IMR-90 (cell line): Measurements from ENCODE around the gene SCTR. TPM values are rescaled to one million over a fixed set of nuclear protein-coding genes. Genes with fewer than 3 reads are reported as not detected.

Experiments
- ATAC-seq: fragments of 200-7000 bp; cut with Tn5 transposase; 2 replicates; pipeline ENCODE4 v1.9.1; 2020; ENCODE audit warnings: low read depth, mild to moderate bottlenecking, moderate library complexity
- BruUV-seq: library from RNA; stranded (reverse); fragments of 400-500 nt; replicated peaks from 2 replicates; lab custom pipeline; 2021; lab: Mats Ljungman, UMichigan
- CTCF ChIA-PET: fragments of 300-600 bp; formaldehyde crosslinking; extraction: SDS; loops from one replicate; lab custom pipeline; 2021; ENCODE audit warnings: antibody characterized with exemption; lab: Yijun Ruan, JAX
- POLR2A ChIA-PET: fragments of 300-600 bp; sonication (Branson Sonifier 250); formaldehyde crosslinking; loops from one replicate; lab custom pipeline; 2022; ENCODE audit warnings: antibody characterized with exemption; ENCODE audit not compliant: unreplicated experiment; lab: Charles Lee
- DNase-seq: peaks from one replicate; pipeline ENCODE4 v3.0.0; 2013
- H2AFZ ChIP-seq: replicated peaks from 2 replicates; pipeline ENCODE3; 2013; ENCODE audit warnings: low read length, mild to moderate bottlenecking; ENCODE audit not compliant: poor library complexity
- H2AK5ac ChIP-seq: 2 replicates; pipeline ENCODE4 v1.6.1; 2013; ENCODE audit warnings: low read depth, low read length, inconsistent platforms
- H2AK9ac ChIP-seq: replicated peaks from 2 replicates; pipeline ENCODE3; 2013; ENCODE audit warnings: mild to moderate bottlenecking, low read depth, low read length, moderate library complexity; ENCODE audit not compliant: poor library complexity
- H2BK120ac ChIP-seq: 2 replicates; pipeline ENCODE4 v1.6.1; 2013; ENCODE audit warnings: low read depth, low read length, inconsistent platforms
- H2BK15ac ChIP-seq: 3 replicates; pipeline ENCODE4 v1.6.1; 2013; ENCODE audit warnings: low read depth, low read length, inconsistent platforms
- H2BK20ac ChIP-seq: 2 replicates; pipeline ENCODE4 v1.6.1; 2013; ENCODE audit warnings: low read depth, mild to moderate bottlenecking, inconsistent platforms, low read length, moderate library complexity
- H2BK5ac ChIP-seq: 2 replicates; pipeline ENCODE4 v1.6.1; 2013; ENCODE audit warnings: mild to moderate bottlenecking, low read depth, low read length, inconsistent platforms; ENCODE audit not compliant: poor library complexity, severe bottlenecking
- H3K14ac ChIP-seq: replicated peaks from 2 replicates; pipeline ENCODE4 v1.6.1; 2013; ENCODE audit warnings: low read depth, low read length, inconsistent platforms
- H3K18ac ChIP-seq: 2 replicates; pipeline ENCODE4 v1.6.1; 2013; ENCODE audit warnings: low read depth, low read length, control low read depth
- H3K23ac ChIP-seq: 2 replicates; pipeline ENCODE4 v1.6.1; 2013; ENCODE audit warnings: low read depth, low read length, inconsistent platforms
- H3K27ac ChIP-seq: 2 replicates; pipeline ENCODE4 v1.5.1; 2013; ENCODE audit warnings: mild to moderate bottlenecking, control low read depth, low read length; ENCODE audit not compliant: insufficient read depth
- H3K27me3 ChIP-seq: 2 replicates; pipeline ENCODE4 v1.6.1; 2013; ENCODE audit warnings: low read length; ENCODE audit not compliant: control insufficient read depth, insufficient read depth
- H3K36me3 ChIP-seq: 2 replicates; pipeline ENCODE4 v1.6.1; 2013; ENCODE audit warnings: low read length, mixed read lengths; ENCODE audit not compliant: control insufficient read depth, insufficient read depth
- H3K4ac ChIP-seq: 2 replicates; pipeline ENCODE4 v1.6.1; 2013; ENCODE audit warnings: low read depth, low read length, inconsistent platforms
- H3K4me1 ChIP-seq: 2 replicates; pipeline ENCODE4 v1.6.1; 2013; ENCODE audit warnings: low read length, mixed read lengths; ENCODE audit not compliant: control insufficient read depth, insufficient read depth
- H3K4me2 ChIP-seq: 2 replicates; pipeline ENCODE4 v1.6.1; 2013; ENCODE audit warnings: low read depth, mild to moderate bottlenecking, control low read depth, low read length, moderate library complexity
- H3K4me3 ChIP-seq: 2 replicates; pipeline ENCODE4 v1.5.1; 2013; ENCODE audit warnings: low read depth, mild to moderate bottlenecking, control low read depth, low read length, moderate library complexity; ENCODE audit not compliant: insufficient read depth
- H3K56ac ChIP-seq: 2 replicates; pipeline ENCODE4 v1.6.1; 2013; ENCODE audit warnings: low read length, inconsistent platforms; ENCODE audit not compliant: insufficient read depth; ENCODE audit errors: extremely low read depth
- H3K79me1 ChIP-seq, 2 experiments: 2 replicates each; pipeline ENCODE4 v1.6.1; 2013; ENCODE audit warnings: low read length in 2 of 2, inconsistent platforms in 1 of 2, low read depth in 1 of 2
- H3K9ac ChIP-seq: 2 replicates; pipeline ENCODE4 v1.6.1; 2013; ENCODE audit warnings: low read depth, low read length, control low read depth
- H3K9me1 ChIP-seq: 2 replicates; pipeline ENCODE4 v1.6.1; 2013; ENCODE audit warnings: low read length, inconsistent platforms; ENCODE audit not compliant: insufficient read depth
- H3K9me3 ChIP-seq: 2 replicates; pipeline ENCODE4 v1.6.1; 2013; ENCODE audit warnings: low read length; ENCODE audit not compliant: control insufficient read depth, insufficient read depth
- H4K20me1 ChIP-seq: 2 replicates; pipeline ENCODE4 v1.6.1; 2013; ENCODE audit warnings: low read length, inconsistent platforms; ENCODE audit not compliant: insufficient read depth
- H4K5ac ChIP-seq: 2 replicates; pipeline ENCODE4 v1.6.1; 2013; ENCODE audit warnings: mild to moderate bottlenecking, low read depth, low read length, control low read depth
- H4K8ac ChIP-seq, 2 experiments: 2 replicates each; pipeline ENCODE4 v1.6.1; 2013; ENCODE audit warnings: low read depth in 2 of 2, low read length in 2 of 2, control low read depth in 1 of 2, inconsistent platforms in 1 of 2
- H4K91ac ChIP-seq: 2 replicates; pipeline ENCODE4 v1.6.1; 2013; ENCODE audit warnings: low read depth, low read length, inconsistent platforms; ENCODE audit not compliant: insufficient read depth
- BHLHE40 ChIP-seq: fragments of 150-350 bp; IDR thresholded peaks from 2 replicates; pipeline ENCODE4 v1.6.1; 2016; ENCODE audit warnings: mild to moderate bottlenecking, low read depth, low read length
- CEBPB ChIP-seq: IDR thresholded peaks from 2 replicates; pipeline ENCODE4 v1.6.1; 2012; ENCODE audit warnings: low read depth, low read length, improper control_type of control experiment
- CHD1 ChIP-seq: IDR thresholded peaks from 2 replicates; pipeline ENCODE4 v1.6.1; 2012; ENCODE audit warnings: low read depth, low read length, improper control_type of control experiment
- FOS ChIP-seq: fragments of 150-350 bp; IDR thresholded peaks from 2 replicates; pipeline ENCODE4 v1.6.1; 2016; ENCODE audit warnings: low read depth, low read length
- MAZ ChIP-seq: IDR thresholded peaks from 2 replicates; pipeline ENCODE4 v1.6.1; 2012; ENCODE audit warnings: low read depth, mild to moderate bottlenecking, low read length, improper control_type of control experiment, moderate library complexity, borderline replicate concordance
- NFE2L2 ChIP-seq: fragments of 150-350 bp; IDR thresholded peaks from 2 replicates; pipeline ENCODE4 v1.6.1; 2016; ENCODE audit warnings: low read depth, mild to moderate bottlenecking, low read length
- POLR2A ChIP-seq: IDR thresholded peaks from 2 replicates; pipeline ENCODE4 v1.6.1; 2012; ENCODE audit warnings: mild to moderate bottlenecking, low read depth, low read length
- RAD21 ChIP-seq: IDR thresholded peaks from 2 replicates; pipeline ENCODE4 v1.6.1; 2012; ENCODE audit warnings: low read length, improper control_type of control experiment
- RCOR1 ChIP-seq: IDR thresholded peaks from 2 replicates; pipeline ENCODE4 v1.6.1; 2012; ENCODE audit warnings: mild to moderate bottlenecking, low read length, improper control_type of control experiment; ENCODE audit not compliant: insufficient replicate concordance
- RFX5 ChIP-seq: IDR thresholded peaks from 2 replicates; pipeline ENCODE4 v1.8.0; 2012; ENCODE audit warnings: low read depth, mild to moderate bottlenecking, low read length, moderate library complexity
- SMC3 ChIP-seq: fragments of 150-350 bp; IDR thresholded peaks from 2 replicates; pipeline ENCODE4 v1.6.1; 2016; ENCODE audit warnings: low read depth, mild to moderate bottlenecking, antibody characterized with exemption, low read length, moderate library complexity
- USF2 ChIP-seq: fragments of 150-350 bp; IDR thresholded peaks from 2 replicates; pipeline ENCODE4 v1.6.1; 2017; ENCODE audit warnings: mild to moderate bottlenecking, antibody characterized with exemption, low read length, low read depth
- WGBS, 2 experiments: methylation state at CpG; one replicate each; pipeline versions ENCODE4 v1.1.5 to v1.1.7; 2013; ENCODE audit warnings: missing lambda C conversion rate in 2 of 2; ENCODE audit not compliant: insufficient read length in 1 of 2; ENCODE audit errors: extremely low coverage in 2 of 2; 5-methylcytosine and 5-hydroxymethylcytosine counted together
- dilution Hi-C: fragments of 300-500 bp; cut with HindIII; formaldehyde crosslinking; loops from one replicate; pipeline ENCODE4 v1.14.3; 2018; ENCODE audit warnings: low sequenced_read_pairs; ENCODE audit not compliant: unreplicated experiment
- in situ Hi-C: fragments of 300-500 bp; cut with MboI; formaldehyde crosslinking; loops from 3 replicates; pipeline ENCODE4 v1.14.3; 2019; ENCODE audit warnings: low sequenced_read_pairs, inconsistent platforms, mixed read lengths
- intact Hi-C: fragments of 100-400 bp; cut with micrococcal nuclease; formaldehyde crosslinking; loops from 2 replicates; pipeline ENCODE4 v1.10.0; 2022
- polyA plus RNA-seq, 3 experiments: library from polyadenylated mRNA; depleted of rRNA; stranded (reverse); fragments of >200 nt; gene quantifications; 2 replicates each; pipeline ENCODE4 v1.2.3, GENCODE V29; 2012; ENCODE audit warnings: low replicate concordance in 1 of 3
- total RNA-seq: library from RNA; depleted of rRNA; stranded (reverse); fragments of >200 nt; gene quantifications from 2 replicates; pipeline ENCODE4 v1.2.3, GENCODE V29; 2012

Gene SCTR
- total and polyA plus RNA-seq, 2 of the 4 experiments (the other 2 are of a cell fraction) = not detected

- no peak for ATAC-seq
- no peak overlapping the region for H3K14ac ChIP-seq
- no peak overlapping the region for H4K5ac ChIP-seq
- POLR2A ChIA-PET = no interaction called here
- H3K79me1 ChIP-seq = no peaks in the 10 kb centered on the region
- H3K18ac ChIP-seq = no peak overlapping the region
- H3K27me3 ChIP-seq = peaks cover 15% of the 10 kb centered on the region
- intact Hi-C loops (no loop called here), dilution Hi-C loops (no loop called here), in situ Hi-C loops (no loop called here)
- 50% methylated on average over 1 of the region's 1 CpG; no CpG with 5 or more reads in 1 of the 2 experiments for WGBS, 2 experiments
- H4K91ac ChIP-seq = no peak overlapping the region
- no peak overlapping the region for H3K4ac ChIP-seq
- H4K20me1 ChIP-seq = no peaks in the 10 kb centered on the region
- CTCF ChIA-PET = no interaction called here
- no peaks in the 10 kb centered on the region for H3K9me3 ChIP-seq
- no peak overlapping the region for H2BK20ac ChIP-seq
- no peak overlapping the region for H2AK9ac ChIP-seq
- no peak overlapping the region for H3K56ac ChIP-seq
- no peak for TF ChIP-seq NFE2L2
- TF ChIP-seq SMC3 = no peak
- TF ChIP-seq CEBPB = no peak
- TF ChIP-seq USF2 = no peak
- no peak for TF ChIP-seq RCOR1
- TF ChIP-seq POLR2A = no peak
- no peak for TF ChIP-seq BHLHE40
- no peak for TF ChIP-seq MAZ
- TF ChIP-seq CHD1 = no peak
- no peak for TF ChIP-seq RFX5
- no peak for TF ChIP-seq FOS
- TF ChIP-seq RAD21 = no peak
- no peak overlapping the region for H3K27ac ChIP-seq
- no peak overlapping the region for H2AK5ac ChIP-seq
- H4K8ac ChIP-seq = no peak overlapping the region
- H3K9ac ChIP-seq = no peak overlapping the region
- no peak overlapping the region for H2BK15ac ChIP-seq
- no peak overlapping the region for H3K4me3 ChIP-seq
- no peak for DNase-seq
- H3K4me2 ChIP-seq = no peak overlapping the region
- no peak overlapping the region for H2BK120ac ChIP-seq
- BruUV-seq = no TSS peak
- no peaks in the 10 kb centered on the region for H3K9me1 ChIP-seq
- no peak overlapping the region for H3K23ac ChIP-seq
- no peaks in the 10 kb centered on the region for H3K36me3 ChIP-seq
- no peak overlapping the region for H2AFZ ChIP-seq
- H2BK5ac ChIP-seq = no peak overlapping the region
- H3K4me1 ChIP-seq = no peaks in the 10 kb centered on the region
These were observed 103.0 kb downstream of the SCTR start for GRCh38 chr2:119421304-119421703.
